Karpas-422 (cell line): ENCODE measurements around the gene HOXD12. TPM values are rescaled to one million over a fixed set of nuclear protein-coding genes. Genes with fewer than 3 reads are reported as not detected.

Experiments
- DNase-seq: peaks from one replicate; pipeline ENCODE4 v3.0.0-alpha.2; 2015
- H2AFZ ChIP-seq: fragments of 200-600 bp; sonication (generic); 2 replicates; pipeline ENCODE4 v1.6.1; 2014; ENCODE audit warnings: antibody characterized with exemption, low read length, mixed read lengths
- H3K27ac ChIP-seq: fragments of 200-600 bp; sonication (generic); 2 replicates; pipeline ENCODE4 v1.5.1; 2014; ENCODE audit warnings: mild to moderate bottlenecking, low read length, moderate library complexity
- H3K27me3 ChIP-seq: fragments of 200-600 bp; sonication (generic); 2 replicates; pipeline ENCODE4 v1.6.1; 2014; ENCODE audit warnings: low read length, mixed read lengths
- H3K36me3 ChIP-seq: fragments of 200-600 bp; sonication (generic); 2 replicates; pipeline ENCODE4 v1.6.1; 2014; ENCODE audit warnings: low read length, mixed read lengths; ENCODE audit not compliant: insufficient read depth
- H3K4me1 ChIP-seq: fragments of 200-600 bp; sonication (generic); 2 replicates; pipeline ENCODE4 v1.6.1; 2014; ENCODE audit warnings: mild to moderate bottlenecking, low read length, mixed read lengths
- H3K4me2 ChIP-seq: fragments of 200-600 bp; sonication (generic); 2 replicates; pipeline ENCODE4 v1.6.1; 2014; ENCODE audit warnings: low read length, low read depth, mild to moderate bottlenecking; ENCODE audit not compliant: poor library complexity, severe bottlenecking
- H3K4me3 ChIP-seq: fragments of 200-600 bp; sonication (generic); 2 replicates; pipeline ENCODE4 v1.5.1; 2014; ENCODE audit warnings: mild to moderate bottlenecking, antibody characterized with exemption, low read length, mixed read lengths
- H3K79me2 ChIP-seq: fragments of 200-600 bp; sonication (generic); 2 replicates; pipeline ENCODE4 v1.6.1; 2014; ENCODE audit warnings: mild to moderate bottlenecking, low read length, mixed read lengths
- H3K9ac ChIP-seq: fragments of 200-600 bp; sonication (generic); 2 replicates; pipeline ENCODE4 v1.6.0; 2014; ENCODE audit warnings: low read length
- H3K9me2 ChIP-seq: fragments of 200-600 bp; sonication (generic), shearing (Covaris generic); replicated peaks from 2 replicates; pipeline ENCODE4 v1.6.0; 2014; ENCODE audit warnings: mild to moderate bottlenecking, low read length, moderate library complexity; ENCODE audit not compliant: insufficient read depth
- H3K9me3 ChIP-seq: fragments of 300-700, 200-600 bp; sonication (generic); 2 replicates; pipeline ENCODE4 v1.6.1; 2014; ENCODE audit warnings: low read length, mixed read lengths
- H4K20me1 ChIP-seq: fragments of 200-600 bp; sonication (generic); 2 replicates; pipeline ENCODE4 v1.6.1; 2014; ENCODE audit warnings: mild to moderate bottlenecking, antibody characterized with exemption, low read length, low read depth; ENCODE audit not compliant: insufficient read depth
- total RNA-seq: library from RNA; depleted of rRNA; stranded (reverse); fragments of >200 nt; shearing (Covaris generic); gene quantifications from 2 replicates; pipeline ENCODE4 v1.2.3, GENCODE V29; 2014; ENCODE audit warnings: low replicate concordance

The HOXD12 gene
- total RNA-seq, 1 experiment from 2014 or later = 1.0 TPM

GRCh38 chr2:176129813-176130146 is 30.2 kb downstream of the HOXD12 start:
- no peak overlapping the region for H3K4me2 ChIP-seq
- H3K4me1 ChIP-seq = peaks cover 16% of the 10 kb centered on the region
- no peak overlapping the region for H2AFZ ChIP-seq
- no peaks in the 10 kb centered on the region for H4K20me1 ChIP-seq
- no peak for DNase-seq
- H3K36me3 ChIP-seq = no peaks in the 10 kb centered on the region
- H3K79me2 ChIP-seq = no peaks in the 10 kb centered on the region
- no peak overlapping the region for H3K9ac ChIP-seq
- no peaks in the 10 kb centered on the region for H3K9me2 ChIP-seq
- no peaks in the 10 kb centered on the region for H3K9me3 ChIP-seq
- no peaks in the 10 kb centered on the region for H3K27me3 ChIP-seq
- no peak overlapping the region for H3K4me3 ChIP-seq
- no peak overlapping the region for H3K27ac ChIP-seq

DNA sequence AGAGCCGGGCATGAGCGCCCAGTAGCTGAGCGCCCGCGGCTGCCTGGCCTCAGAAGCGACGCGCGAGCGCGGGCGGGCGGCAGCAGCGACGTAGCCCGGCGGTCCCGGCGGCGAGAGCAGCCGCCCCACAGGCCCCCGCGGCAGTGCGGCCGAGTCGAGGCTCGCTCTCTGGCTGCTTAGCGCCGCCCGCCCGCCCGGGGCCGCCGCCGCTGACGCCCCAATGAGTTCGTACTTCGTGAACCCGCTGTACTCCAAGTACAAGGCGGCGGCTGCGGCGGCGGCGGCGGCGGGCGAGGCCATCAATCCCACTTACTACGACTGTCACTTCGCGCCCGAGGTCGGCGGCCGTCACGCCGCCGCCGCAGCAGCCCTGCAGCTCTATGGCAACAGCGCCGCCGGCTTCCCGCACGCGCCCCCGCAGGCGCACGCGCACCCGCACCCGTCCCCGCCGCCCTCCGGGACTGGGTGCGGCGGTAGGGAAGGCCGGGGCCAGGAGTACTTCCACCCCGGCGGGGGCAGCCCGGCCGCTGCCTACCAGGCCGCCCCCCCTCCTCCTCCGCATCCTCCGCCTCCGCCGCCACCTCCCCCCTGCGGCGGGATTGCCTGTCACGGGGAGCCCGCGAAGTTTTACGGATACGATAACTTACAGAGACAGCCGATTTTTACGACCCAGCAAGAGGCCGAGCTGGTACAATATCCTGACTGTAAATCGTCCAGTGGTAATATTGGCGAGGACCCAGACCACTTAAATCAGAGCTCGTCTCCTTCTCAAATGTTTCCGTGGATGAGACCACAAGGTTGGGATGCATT is 30.8 kb downstream of the HOXD12 start:
- Histone ChIP-seq H3K9ac (no peak overlapping the region), H3K9me3 (no peaks in the 10 kb centered on the region), H4K20me1 (no peaks in the 10 kb centered on the region), H3K4me2 (no peak overlapping the region), H3K27ac (no peak overlapping the region), H3K27me3 (no peaks in the 10 kb centered on the region), H3K4me3 (no peak overlapping the region), H3K4me1 (peaks cover 21% of the 10 kb centered on the region), H3K36me3 (no peaks in the 10 kb centered on the region), H3K9me2 (no peaks in the 10 kb centered on the region), H3K79me2 (no peaks in the 10 kb centered on the region), H2AFZ (no peak overlapping the region)
- no peak for DNase-seq

- H3K9me3 ChIP-seq = no peaks in the 10 kb centered on the region
- H3K27ac ChIP-seq = no peak overlapping the region
- H2AFZ ChIP-seq = no peak overlapping the region
- no peak for DNase-seq
- no peaks in the 10 kb centered on the region for H3K27me3 ChIP-seq
- peaks cover 21% of the 10 kb centered on the region for H3K4me1 ChIP-seq
- no peaks in the 10 kb centered on the region for H3K79me2 ChIP-seq
- no peak overlapping the region for H3K4me2 ChIP-seq
- no peaks in the 10 kb centered on the region for H3K9me2 ChIP-seq
- H4K20me1 ChIP-seq = no peaks in the 10 kb centered on the region
- H3K9ac ChIP-seq = no peak overlapping the region
- H3K36me3 ChIP-seq = no peaks in the 10 kb centered on the region
- no peak overlapping the region for H3K4me3 ChIP-seq
These were observed 31.6 kb downstream of the HOXD12 start for GRCh38 chr2:176130957-176131847.

DNA sequence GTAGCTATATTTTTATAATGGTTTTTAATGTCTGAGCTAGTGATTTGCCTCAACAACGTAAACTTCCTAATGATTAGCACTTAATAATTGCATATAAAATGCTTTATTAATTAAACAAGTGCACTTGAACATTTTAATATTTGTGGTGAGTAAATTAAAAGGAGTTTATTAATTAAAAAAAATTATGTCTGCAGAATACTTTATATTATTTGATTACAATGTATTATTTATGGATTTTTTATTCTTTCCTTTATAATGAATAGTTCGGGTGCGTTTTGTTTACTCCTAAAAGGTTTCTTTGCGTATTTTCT is 32.2 kb downstream of the HOXD12 start:
- H3K36me3 ChIP-seq = no peaks in the 10 kb centered on the region
- no peak for DNase-seq
- H3K4me1 ChIP-seq = peaks cover 21% of the 10 kb centered on the region
- no peaks in the 10 kb centered on the region for H4K20me1 ChIP-seq
- H3K9me2 ChIP-seq = no peaks in the 10 kb centered on the region
- H3K9ac ChIP-seq = no peak overlapping the region
- no peak overlapping the region for H3K27ac ChIP-seq
- H3K79me2 ChIP-seq = no peaks in the 10 kb centered on the region
- H3K27me3 ChIP-seq = no peaks in the 10 kb centered on the region
- H3K4me3 ChIP-seq = no peak overlapping the region
- no peak overlapping the region for H3K4me2 ChIP-seq
- no peaks in the 10 kb centered on the region for H3K9me3 ChIP-seq
- H2AFZ ChIP-seq = no peak overlapping the region

GRCh38 chr2:176132205-176133171 is 32.9 kb downstream of the HOXD12 start:
- no peak overlapping the region for H3K4me3 ChIP-seq

DNA sequence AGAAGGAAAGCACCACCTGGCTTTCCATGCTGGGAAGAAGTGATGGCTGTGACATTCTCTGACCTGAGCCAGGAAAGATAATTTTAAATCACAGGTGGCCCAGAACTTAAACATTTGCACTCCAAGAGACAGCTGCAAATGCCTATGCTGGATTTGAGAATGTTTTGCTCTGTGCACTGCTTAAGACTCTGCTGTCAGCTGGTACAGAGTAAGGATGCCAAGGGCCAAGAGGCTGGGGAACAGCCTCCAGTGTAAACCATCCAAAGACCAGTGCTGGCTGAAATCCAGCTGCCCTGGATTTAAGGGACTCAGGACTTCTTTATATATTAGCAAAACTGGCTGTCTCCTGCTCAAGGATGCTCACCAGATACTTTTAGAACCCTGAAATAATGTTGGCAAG is 33.8 kb downstream of the HOXD12 start:
- Histone ChIP-seq H3K4me1 (peaks cover 18% of the 10 kb centered on the region), H3K79me2 (no peaks in the 10 kb centered on the region), H3K9me3 (no peaks in the 10 kb centered on the region), H3K4me3 (no peak overlapping the region), H3K27me3 (no peaks in the 10 kb centered on the region), H3K9me2 (no peaks in the 10 kb centered on the region), H4K20me1 (no peaks in the 10 kb centered on the region), H3K27ac (no peak overlapping the region), H2AFZ (peak overlapping the region; percentile 82; the same call in 1 of the 2 replicates), H3K4me2 (no peak overlapping the region), H3K9ac (no peak overlapping the region), H3K36me3 (no peaks in the 10 kb centered on the region)
- DNase-seq = no peak

More at GRCh38 chr2:176132205-176133171, 32.9 kb downstream of the HOXD12 start:
- no peaks in the 10 kb centered on the region for H3K9me3 ChIP-seq
- no peak for DNase-seq
- no peaks in the 10 kb centered on the region for H3K79me2 ChIP-seq
- no peaks in the 10 kb centered on the region for H3K27me3 ChIP-seq
- H3K9ac ChIP-seq = no peak overlapping the region
- no peak overlapping the region for H2AFZ ChIP-seq
- H3K9me2 ChIP-seq = no peaks in the 10 kb centered on the region
- H3K4me1 ChIP-seq = peaks cover 18% of the 10 kb centered on the region
- no peaks in the 10 kb centered on the region for H3K36me3 ChIP-seq
- H4K20me1 ChIP-seq = no peaks in the 10 kb centered on the region
- H3K27ac ChIP-seq = no peak overlapping the region
- H3K4me2 ChIP-seq = no peak overlapping the region

- Histone ChIP-seq H3K9ac (no peak overlapping the region), H4K20me1 (no peaks in the 10 kb centered on the region), H3K4me1 (peaks cover 18% of the 10 kb centered on the region), H2AFZ (peak overlapping the region; percentile 82), H3K79me2 (no peaks in the 10 kb centered on the region), H3K9me3 (no peaks in the 10 kb centered on the region), H3K27me3 (no peaks in the 10 kb centered on the region), H3K27ac (no peak overlapping the region), H3K4me3 (no peak overlapping the region), H3K9me2 (no peaks in the 10 kb centered on the region), H3K36me3 (no peaks in the 10 kb centered on the region), H3K4me2 (no peak overlapping the region)
- DNase-seq = no peak
These were observed 34.4 kb downstream of the HOXD12 start for GRCh38 chr2:176134035-176134434.
